ENCODE measurements around the gene ATL3.

DNA sequence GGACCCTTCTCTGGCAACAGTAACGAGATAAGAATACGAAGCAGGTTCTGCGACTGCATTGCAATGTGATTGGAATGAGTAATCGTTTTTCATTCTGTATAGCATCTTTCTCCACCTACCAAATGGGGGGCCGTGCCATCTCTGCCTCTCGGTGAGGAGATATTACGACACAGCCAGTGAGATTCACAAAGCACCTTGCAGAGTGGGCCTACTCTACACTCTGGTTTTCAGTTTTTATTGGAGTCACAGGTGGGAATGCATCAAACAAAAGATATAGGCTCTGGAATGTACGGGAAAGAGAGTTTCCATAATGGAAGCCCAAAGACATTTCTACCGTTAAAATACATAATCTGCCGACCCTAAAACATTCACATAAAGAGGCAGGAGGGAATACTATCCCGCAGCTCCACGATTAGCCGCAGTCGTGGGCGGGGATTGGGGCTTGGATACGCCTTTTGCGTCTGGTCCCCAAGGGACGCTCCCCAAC, 9.7 kb upstream of the ATL3 start:
- TF ChIP-seq CTCF (IDR thresholded peaks at IDR 0.05; ENCODE audit: low read depth, low read length): no peak
- TF ChIP-seq EZH2phosphoT487 (IDR thresholded peaks at IDR 0.05; ENCODE audit: low read depth): no peak

Measured in OCI-LY3 (cell line).